ENCODE results near the gene PZP. TPM values are rescaled to one million over a fixed set of nuclear protein-coding genes. Genes with fewer than 3 reads are reported as not detected.
"Not testable (repeated sequence)": the region's sequence is repeated elsewhere in the genome, so short reads cannot be mapped to it uniquely, and the experiment has no call there.

Gene PZP
- total and polyA plus RNA-seq, 9 of the 15 experiments (the other 6 are each of a cell fraction or from before 2014, with no cell fraction given), result 0.01 TPM; not detected in 8

DNA sequence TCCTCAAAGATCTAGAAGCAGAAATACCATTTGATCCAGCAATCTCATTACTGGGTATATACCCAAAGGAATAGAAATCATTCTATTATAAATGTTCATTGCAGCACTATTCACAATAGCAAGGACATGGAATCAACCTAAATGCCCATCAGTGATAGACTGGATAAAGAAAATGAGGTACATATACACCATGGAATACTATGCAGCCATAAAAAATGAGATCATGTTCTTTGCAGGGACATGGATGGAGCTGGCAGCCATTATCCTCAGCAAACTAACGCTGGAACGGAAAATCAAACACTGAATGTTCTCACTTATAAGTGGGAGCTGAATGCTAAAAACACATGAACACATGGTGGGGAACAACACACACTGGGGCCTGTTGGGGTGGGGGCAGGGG is 44.6 kb upstream of the PZP start:
- H3K4me1 ChIP-seq (replicated peaks in 1 of 2; ENCODE audit: control insufficient read depth in 2 of 2, insufficient read depth in 2 of 2, low read length in 2 of 2); intact Hi-C loops (cut with micrococcal nuclease); H3K36me3 ChIP-seq (ENCODE audit: control insufficient read depth, insufficient read depth, low read length); H2AFZ ChIP-seq (ENCODE audit: low read depth, low read length); ATAC-seq; BruUV-seq (replicated peaks); H3K9me3 ChIP-seq (replicated peaks; ENCODE audit: control insufficient read depth, insufficient read depth, low read depth, low read length); H3K27ac ChIP-seq (ENCODE audit: extremely low read depth, low read depth, low read length); H4K20me1 ChIP-seq (replicated peaks; ENCODE audit: control insufficient read depth, insufficient read depth, low read length); DNase-seq (ENCODE audit: extremely low read depth in 1 of 4, low spot score in 3 of 4); CTCF ChIA-PET (ENCODE audit: low intra/inter-chr PET ratio); FAIRE-seq; H3K4me2 ChIP-seq (ENCODE audit: insufficient read depth, low read length); in situ Hi-C loops (cut with MboI); H3K79me2 ChIP-seq (ENCODE audit: control insufficient read depth, insufficient read depth, low read length); H3K4me3 ChIP-seq; POLR2A ChIA-PET; H3K27me3 ChIP-seq (ENCODE audit: control insufficient read depth in 2 of 2, insufficient read depth in 2 of 2, low read length in 2 of 2); H3K9me1 ChIP-seq (ENCODE audit: control insufficient read depth, insufficient read depth, low read length); H3K9ac ChIP-seq (ENCODE audit: insufficient read depth in 1 of 2, low read depth in 2 of 2, low read length in 2 of 2): not testable (repeated sequence)
- TF ChIP-seq ZNF146 (CRISPR knock-in tag; IDR thresholded peaks at IDR 0.05; ENCODE audit: unreplicated experiment), result peak; percentile 57
- 0% methylated on average over 2 of the region's 2 CpGs for WGBS (ENCODE audit: insufficient coverage, low coverage, missing lambda C conversion rate)

DNA sequence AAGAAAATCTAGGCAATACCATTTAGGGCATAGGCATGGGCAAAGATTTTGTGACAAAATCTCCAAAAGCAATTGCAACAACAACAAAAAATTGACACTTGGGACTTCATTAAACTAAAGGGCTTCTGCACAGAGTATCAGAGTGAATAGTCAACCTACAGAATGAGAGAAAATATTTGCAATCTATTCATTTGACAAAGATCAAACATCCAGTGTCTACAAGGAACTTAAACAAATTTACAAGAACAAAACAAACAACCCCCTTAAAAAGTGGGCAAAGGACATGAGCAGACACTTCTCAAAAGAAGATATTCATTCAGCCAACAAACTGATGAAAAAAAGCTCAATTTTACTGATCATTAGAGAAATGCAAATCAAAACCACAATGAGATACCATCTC is 44.1 kb upstream of the PZP start:
- no peak overlapping the region for H2AFZ ChIP-seq (ENCODE audit: low read depth, low read length)
- no peak for FAIRE-seq
- ChIA-PET CTCF (ENCODE audit: low intra/inter-chr PET ratio) (no interaction called here), POLR2A (no interaction called here)
- intact Hi-C loops (cut with micrococcal nuclease) (no loop called here), in situ Hi-C loops (cut with MboI) (no loop called here)
- no peak for ATAC-seq
- TF ChIP-seq TEAD4 (IDR thresholded peaks at IDR 0.05; ENCODE audit: low read length) (no peak), TEAD4 (CRISPR knock-in tag; IDR thresholded peaks at IDR 0.05; ENCODE audit: borderline replicate concordance) (no peak), MTA2 (IDR thresholded peaks at IDR 0.05; ENCODE audit: low read depth) (no peak), NFATC3 (IDR thresholded peaks at IDR 0.05) (no peak)
- no peaks in the 10 kb centered on the region for H3K9me3 ChIP-seq (replicated peaks; ENCODE audit: control insufficient read depth, insufficient read depth, low read depth, low read length)
- no TSS peak for BruUV-seq (replicated peaks)
- no peak overlapping the region for H3K4me3 ChIP-seq
- no peaks in the 10 kb centered on the region for H3K4me1 ChIP-seq (replicated peaks in 1 of 2; ENCODE audit: control insufficient read depth in 2 of 2, insufficient read depth in 2 of 2, low read length in 2 of 2)
- H3K4me2 ChIP-seq (ENCODE audit: insufficient read depth, low read length), result no peak overlapping the region
- DNase-seq (ENCODE audit: extremely low read depth in 1 of 4, low spot score in 3 of 4), result no peak
- no peaks in the 10 kb centered on the region for H4K20me1 ChIP-seq (replicated peaks; ENCODE audit: control insufficient read depth, insufficient read depth, low read length)
- H3K9ac ChIP-seq (ENCODE audit: insufficient read depth in 1 of 2, low read depth in 2 of 2, low read length in 2 of 2), result no peak overlapping the region
- no peaks in the 10 kb centered on the region for H3K36me3 ChIP-seq (ENCODE audit: control insufficient read depth, insufficient read depth, low read length)
- H3K79me2 ChIP-seq (ENCODE audit: control insufficient read depth, insufficient read depth, low read length), result no peaks in the 10 kb centered on the region
- H3K27ac ChIP-seq (ENCODE audit: extremely low read depth, low read depth, low read length), result no peak overlapping the region
- no peaks in the 10 kb centered on the region for H3K9me1 ChIP-seq (ENCODE audit: control insufficient read depth, insufficient read depth, low read length)
- no peaks in the 10 kb centered on the region; a peak in 2 of 5 replicates for H3K27me3 ChIP-seq (ENCODE audit: control insufficient read depth in 2 of 2, insufficient read depth in 2 of 2, low read length in 2 of 2)
